Measurements from ENCODE around the gene CADM1.
"Not testable (repeated sequence)": the region's sequence is repeated elsewhere in the genome, so short reads cannot be mapped to it uniquely, and the experiment has no call there.

- TF ChIP-seq CTCF (IDR thresholded peaks at IDR 0.05; ENCODE audit: extremely low read depth in 1 of 2, insufficient read depth in 1 of 2, low read depth in 1 of 2, low read length in 2 of 2); EZH2 (IDR thresholded peaks at IDR 0.05; ENCODE audit: borderline replicate concordance, low read depth, low read length, severe bottlenecking); POLR2A (IDR thresholded peaks at IDR 0.05; ENCODE audit: low read depth, low read length); POLR2AphosphoS5 (IDR thresholded peaks at IDR 0.05; ENCODE audit: insufficient read depth, low read depth, low read length); MYC (IDR thresholded peaks at IDR 0.05; ENCODE audit: low read depth, low read length); JUN (IDR thresholded peaks at IDR 0.05; ENCODE audit: borderline replicate concordance, insufficient read depth, insufficient read length, low read depth); FOS (IDR thresholded peaks at IDR 0.05; ENCODE audit: borderline replicate concordance, insufficient read depth, low read length): not testable (repeated sequence)
- TF ChIP-seq, protein P1, sequence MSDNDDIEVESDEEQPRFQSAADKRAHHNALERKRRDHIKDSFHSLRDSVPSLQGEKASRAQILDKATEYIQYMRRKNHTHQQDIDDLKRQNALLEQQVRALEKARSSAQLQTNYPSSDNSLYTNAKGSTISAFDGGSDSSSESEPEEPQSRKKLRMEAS (IDR thresholded peaks at IDR 0.05; ENCODE audit: insufficient read depth, insufficient read length), result not testable (repeated sequence)
These were observed 29.9 kb downstream of the CADM1 start for GRCh38 chr11:115474306-115474705.
